ENCODE measurements around the gene MYO15B.
A peak's percentile ranks its signal among the peaks of the same experiment; 100 is the strongest.

DNA sequence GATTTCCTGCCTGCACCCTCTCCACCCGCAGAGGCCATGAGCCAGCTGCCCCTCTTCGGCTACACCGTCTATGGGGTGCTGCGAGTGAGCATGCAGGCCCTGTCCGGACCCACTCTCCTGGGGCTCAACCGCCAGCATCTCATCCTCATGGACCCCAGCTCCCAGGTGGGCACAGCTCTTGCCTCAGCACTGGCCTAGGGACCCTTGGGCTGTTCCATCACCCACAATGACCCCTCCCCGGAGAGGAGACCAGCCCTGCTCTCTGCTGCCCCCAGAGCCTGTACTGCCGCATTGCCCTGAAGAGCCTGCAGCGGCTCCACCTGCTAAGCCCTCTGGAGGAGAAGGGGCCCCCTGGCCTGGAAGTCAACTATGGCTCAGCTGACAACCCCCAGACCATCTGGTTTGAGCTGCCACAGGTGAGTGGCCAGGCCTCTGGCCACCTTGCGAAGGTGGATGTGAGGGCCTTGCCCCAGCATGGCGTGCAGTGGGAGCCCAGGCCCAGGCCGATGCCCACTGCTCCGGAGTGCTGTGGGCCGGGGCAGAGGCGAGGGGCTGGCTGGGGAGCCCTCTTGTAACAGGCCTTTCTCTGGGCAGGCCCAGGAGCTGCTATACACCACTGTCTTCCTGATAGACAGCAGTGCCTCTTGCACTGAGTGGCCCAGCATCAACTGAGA lies 38.4 kb downstream of the MYO15B start:
- TF ChIP-seq, protein P1, sequence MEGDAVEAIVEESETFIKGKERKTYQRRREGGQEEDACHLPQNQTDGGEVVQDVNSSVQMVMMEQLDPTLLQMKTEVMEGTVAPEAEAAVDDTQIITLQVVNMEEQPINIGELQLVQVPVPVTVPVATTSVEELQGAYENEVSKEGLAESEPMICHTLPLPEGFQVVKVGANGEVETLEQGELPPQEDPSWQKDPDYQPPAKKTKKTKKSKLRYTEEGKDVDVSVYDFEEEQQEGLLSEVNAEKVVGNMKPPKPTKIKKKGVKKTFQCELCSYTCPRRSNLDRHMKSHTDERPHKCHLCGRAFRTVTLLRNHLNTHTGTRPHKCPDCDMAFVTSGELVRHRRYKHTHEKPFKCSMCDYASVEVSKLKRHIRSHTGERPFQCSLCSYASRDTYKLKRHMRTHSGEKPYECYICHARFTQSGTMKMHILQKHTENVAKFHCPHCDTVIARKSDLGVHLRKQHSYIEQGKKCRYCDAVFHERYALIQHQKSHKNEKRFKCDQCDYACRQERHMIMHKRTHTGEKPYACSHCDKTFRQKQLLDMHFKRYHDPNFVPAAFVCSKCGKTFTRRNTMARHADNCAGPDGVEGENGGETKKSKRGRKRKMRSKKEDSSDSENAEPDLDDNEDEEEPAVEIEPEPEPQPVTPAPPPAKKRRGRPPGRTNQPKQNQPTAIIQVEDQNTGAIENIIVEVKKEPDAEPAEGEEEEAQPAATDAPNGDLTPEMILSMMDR (conservative IDR thresholded peaks at IDR 0.05 in 1 of 2, IDR thresholded peaks at IDR 0.05 in 1 of 2; ENCODE audit: low read depth in 1 of 2, low read length in 2 of 2), result peak; percentile 41 to 74
- no peak for TF ChIP-seq EZH2 (IDR thresholded peaks at IDR 0.05; ENCODE audit: low read length, missing control alignments)
